Measurements from ENCODE around the gene APOBEC3H. TPM values are rescaled to one million over a fixed set of nuclear protein-coding genes. Genes with fewer than 3 reads are reported as not detected.
"Not testable (repeated sequence)": the region's sequence is repeated elsewhere in the genome, so short reads cannot be mapped to it uniquely, and the experiment has no call there.

Gene APOBEC3H
- total RNA-seq, 1 experiment from 2014 or later = not detected

GRCh38 chr22:39077026-39077840 lies 19.8 kb upstream of the APOBEC3H start, which contains the start of gene APOBEC3G:
Gene APOBEC3G, plus strand, starts transcription at chr22:39077275. Its CDS starts 87 bp downstream, at chr22:39077362.
- H3K4me1 ChIP-seq; DNase-seq; H3K9me3 ChIP-seq (replicated peaks); H3K27ac ChIP-seq; H3K36me3 ChIP-seq; H3K27me3 ChIP-seq; H3K4me3 ChIP-seq: not testable (repeated sequence)

GRCh38 chr22:39077912-39078311 lies 19.1 kb upstream of the APOBEC3H start:
- not testable (repeated sequence) for H3K27ac ChIP-seq; DNase-seq; H3K4me1 ChIP-seq; H3K27me3 ChIP-seq; H3K4me3 ChIP-seq; H3K9me3 ChIP-seq (replicated peaks); H3K36me3 ChIP-seq

- DNase-seq = no peak
- peaks cover 7% of the 10 kb centered on the region; the same call in 1 of the 2 replicates for H3K27me3 ChIP-seq
- H3K9me3 ChIP-seq (replicated peaks) = no peaks in the 10 kb centered on the region
- H3K27ac ChIP-seq = no peak overlapping the region
- H3K4me3 ChIP-seq = no peak overlapping the region
- H3K36me3 ChIP-seq = no peaks in the 10 kb centered on the region
- H3K4me1 ChIP-seq = no peaks in the 10 kb centered on the region
Observed at GRCh38 chr22:39078329-39078728, 18.7 kb upstream of the APOBEC3H start.

- H3K4me3 ChIP-seq; H3K27ac ChIP-seq; H3K4me1 ChIP-seq; DNase-seq; H3K36me3 ChIP-seq; H3K27me3 ChIP-seq; H3K9me3 ChIP-seq (replicated peaks): not testable (repeated sequence)
Observed at GRCh38 chr22:39079054-39079637, 17.9 kb upstream of the APOBEC3H start.

GRCh38 chr22:39080052-39080762 lies 16.8 kb upstream of the APOBEC3H start:
- no peaks in the 10 kb centered on the region for H3K9me3 ChIP-seq (replicated peaks)
- H3K4me3 ChIP-seq = no peak overlapping the region
- no peaks in the 10 kb centered on the region for H3K4me1 ChIP-seq
- H3K27me3 ChIP-seq = peaks cover 10% of the 10 kb centered on the region; the same call in 1 of the 2 replicates
- no peak for DNase-seq
- H3K36me3 ChIP-seq = no peaks in the 10 kb centered on the region
- no peak overlapping the region for H3K27ac ChIP-seq

GRCh38 chr22:39081016-39081415 lies 16.0 kb upstream of the APOBEC3H start:
- Histone ChIP-seq H3K36me3 (no peaks in the 10 kb centered on the region), H3K9me3 (replicated peaks) (no peaks in the 10 kb centered on the region), H3K27ac (no peak overlapping the region), H3K4me3 (no peak overlapping the region), H3K27me3 (peaks cover 15% of the 10 kb centered on the region), H3K4me1 (no peaks in the 10 kb centered on the region)
- DNase-seq = no peak

- DNase-seq = no peak
- no peaks in the 10 kb centered on the region for H3K9me3 ChIP-seq (replicated peaks)
- no peak overlapping the region for H3K4me3 ChIP-seq
- no peaks in the 10 kb centered on the region for H3K36me3 ChIP-seq
- no peak overlapping the region for H3K27ac ChIP-seq
- H3K4me1 ChIP-seq = no peaks in the 10 kb centered on the region
- H3K27me3 ChIP-seq = peaks cover 19% of the 10 kb centered on the region
Observed at GRCh38 chr22:39081598-39081997, 15.4 kb upstream of the APOBEC3H start.

GRCh38 chr22:39083212-39084165 lies 13.6 kb upstream of the APOBEC3H start:
- Histone ChIP-seq H3K4me1 (no peaks in the 10 kb centered on the region), H3K4me3 (no peak overlapping the region), H3K36me3 (no peaks in the 10 kb centered on the region), H3K9me3 (replicated peaks) (no peaks in the 10 kb centered on the region), H3K27me3 (peaks cover 19% of the 10 kb centered on the region), H3K27ac (no peak overlapping the region)
- DNase-seq = no peak

GRCh38 chr22:39084666-39085065 lies 12.4 kb upstream of the APOBEC3H start:
- Histone ChIP-seq H3K36me3 (no peaks in the 10 kb centered on the region), H3K27ac (no peak overlapping the region), H3K9me3 (replicated peaks) (no peaks in the 10 kb centered on the region)

GRCh38 chr22:39087098-39087497 lies 9.9 kb upstream of the APOBEC3H start:
- Histone ChIP-seq H3K27ac (no peak overlapping the region), H3K27me3 (peaks cover 16% of the 10 kb centered on the region), H3K4me1 (no peaks in the 10 kb centered on the region), H3K36me3 (no peaks in the 10 kb centered on the region), H3K9me3 (replicated peaks) (no peaks in the 10 kb centered on the region), H3K4me3 (no peak overlapping the region)
- no peak for DNase-seq

More at GRCh38 chr22:39084666-39085065, 12.4 kb upstream of the APOBEC3H start:
- Histone ChIP-seq H3K27me3 (peaks cover 19% of the 10 kb centered on the region), H3K4me1 (no peaks in the 10 kb centered on the region), H3K4me3 (no peak overlapping the region)
- DNase-seq = no peak

- DNase-seq = no peak
- H3K9me3 ChIP-seq (replicated peaks) = no peaks in the 10 kb centered on the region
- no peaks in the 10 kb centered on the region for H3K4me1 ChIP-seq
- no peaks in the 10 kb centered on the region for H3K36me3 ChIP-seq
- no peak overlapping the region for H3K27ac ChIP-seq
- H3K27me3 ChIP-seq = peaks cover 12% of the 10 kb centered on the region
- H3K4me3 ChIP-seq = no peak overlapping the region
Observed at GRCh38 chr22:39087881-39088684, 9.0 kb upstream of the APOBEC3H start.

- peaks cover 12% of the 10 kb centered on the region for H3K27me3 ChIP-seq
- H3K4me1 ChIP-seq = no peaks in the 10 kb centered on the region
- H3K9me3 ChIP-seq (replicated peaks) = no peaks in the 10 kb centered on the region
- no peak for DNase-seq
- no peaks in the 10 kb centered on the region for H3K36me3 ChIP-seq
- H3K4me3 ChIP-seq = no peak overlapping the region
- no peak overlapping the region for H3K27ac ChIP-seq
Observed at GRCh38 chr22:39088685-39089032, 8.4 kb upstream of the APOBEC3H start.

- Histone ChIP-seq H3K36me3 (no peaks in the 10 kb centered on the region), H3K27me3 (peaks cover 10% of the 10 kb centered on the region), H3K4me1 (no peaks in the 10 kb centered on the region), H3K9me3 (replicated peaks) (no peaks in the 10 kb centered on the region), H3K27ac (no peak overlapping the region), H3K4me3 (no peak overlapping the region)
- DNase-seq = no peak
Observed at GRCh38 chr22:39089928-39090327, 7.1 kb upstream of the APOBEC3H start.
